Adrenal gland (tissue), 12 donors: Measurements from ENCODE around the gene REM1. TPM values are rescaled to one million over a fixed set of nuclear protein-coding genes. Genes with fewer than 3 reads are reported as not detected.
A peak's percentile ranks its signal among the peaks of the same experiment; 100 is the strongest.
"Not testable (repeated sequence)": the region's sequence is repeated elsewhere in the genome, so short reads cannot be mapped to it uniquely, and the experiment has no call there.

Experiments
- DNase-seq, 7 donors: peaks; one replicate each; pipeline ENCODE4 v3.0.0-alpha.2; 2019 to 2020
- H3K27ac ChIP-seq, 5 donors: fragments of 200-600 bp; sonication (generic) in 4 of 5; 1 replicate in 3 of 5; 2 replicates in 2 of 5; pipeline versions ENCODE4 v1.5.1 to v1.8.0; 2016 to 2020; ENCODE audit warnings: mild to moderate bottlenecking in 1 of 5
- H3K27me3 ChIP-seq: fragments of 200-600 bp; 2 replicates; pipeline ENCODE4 v1.8.0; 2021
- H3K36me3 ChIP-seq, 2 donors: fragments of 200-600 bp; replicated peaks in 1 of 2; 1 replicate in 1 of 2; 2 replicates in 1 of 2; pipeline versions ENCODE4 v1.5.1 to v1.8.0; 2018 to 2022
- H3K4me1 ChIP-seq, 2 donors: fragments of 200-600 bp; replicated peaks in 1 of 2; 1 replicate in 1 of 2; 2 replicates in 1 of 2; pipeline versions ENCODE4 v1.5.1 to v1.8.0; 2018 to 2021
- H3K4me3 ChIP-seq, 4 donors: fragments of 200-600 bp; sonication (generic) in 3 of 4; one replicate each; pipeline ENCODE4 v1.5.1; 2016 to 2018
- H3K9me3 ChIP-seq, 3 donors: fragments of 200-600 bp; sonication (generic) in 1 of 3; replicated peaks in 1 of 3; 1 replicate in 2 of 3; 2 replicates in 1 of 3; pipeline versions ENCODE4 v1.5.1 to v1.8.0; 2016 to 2021
- POLR2A ChIP-seq, 2 donors: fragments of 450-650 bp; IDR thresholded peaks; one replicate each; pipeline ENCODE4 v1.6.1; 2017; ENCODE audit warnings: antibody characterized with exemption in 2 of 2, mild to moderate bottlenecking in 2 of 2, moderate library complexity in 1 of 2
- WGBS, 4 donors: extraction: QIAGEN DNeasy Blood & Tissue Kit in 2 of 4; methylation state at CpG; one replicate each; pipeline versions ENCODE4 v1.1.5 to v1.1.7; 2013 to 2017; 5-methylcytosine and 5-hydroxymethylcytosine counted together
- intact Hi-C, 2 donors: fragments of 100-400 bp; cut with DNase I; formaldehyde crosslinking; loops; one replicate each; pipeline versions ENCODE4 v1.14.1 to v1.15.0; 2022 to 2023
- polyA plus RNA-seq, 3 donors: library from polyadenylated mRNA; stranded (reverse); fragments of 200-250 nt in 2 of 3; fragments of 350-450 nt in 1 of 3; fragmentation: Illumina TruSeq in 1 of 3; extraction: RNeasy Lipid Tissue Mini Kit (QIAGEN cat#74804) in 1 of 3; gene quantifications; one replicate each; pipeline ENCODE4 v1.2.3, GENCODE V29; 2013 to 2014
- total RNA-seq, 9 donors: library from RNA; depleted of rRNA in 4 of 9; stranded (reverse); fragments of >200 nt in 4 of 9; fragments of 120-200 nt in 1 of 9; fragmentation: NEBNext Ultra II Directional in 1 of 9; extraction: Animal tissue kit (Norgen Biotek cat#: 25700) in 1 of 9; gene quantifications; one replicate each; pipeline versions ENCODE4 v1.1.0 to v1.2.4, GENCODE V29; 2013 to 2023
- TF ChIP-seq, protein P1 (sequence below), 6 experiments: fragments of 450-650 bp in 4 of 6; fragments of 200-600 bp in 2 of 6; sonication (generic) in 1 of 6; IDR thresholded peaks; 1 replicate in 5 of 6; 2 replicates in 1 of 6; pipeline versions ENCODE4 v1.5.1 to v1.8.0; 2016 to 2021; ENCODE audit warnings: antibody characterized with exemption in 6 of 6, mild to moderate bottlenecking in 2 of 6, moderate library complexity in 1 of 6
- donor health status: healthy with polysubstance abuse.
- donor health status: Bipolar disorder and iron deficiency.
- donor health status: DM: yes; HTN: yes; CAD: no.
- donor health status: DM: no; HTN: no; CAD: no.
- donor health status: DM: no; HTN: no; CAD: no.
- donor health status: DM: yes; HTN: yes; CAD: no.

Gene REM1
- total and polyA plus RNA-seq, 12 donors = 0.26 to 19.3 (median 2.5) TPM

DNA sequence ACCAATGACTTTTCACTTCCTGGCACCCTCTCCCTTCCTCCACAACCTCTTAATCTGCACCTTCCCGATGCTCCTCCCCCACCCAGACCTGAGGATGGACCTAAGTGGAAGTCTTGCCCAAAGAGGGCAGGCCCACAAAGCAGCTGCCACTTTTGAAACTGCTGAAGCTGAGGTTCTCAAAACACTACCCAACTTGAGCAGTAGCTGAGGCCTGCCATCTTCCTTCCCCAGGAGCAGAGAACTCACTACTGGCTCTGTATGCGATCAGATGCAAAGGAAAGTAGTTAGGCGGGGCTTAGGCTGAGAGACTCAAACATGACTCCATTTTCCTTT, 40.7 kb downstream of the REM1 start:
- no peak for DNase-seq
- 83 to 96% (median 88%) methylated on average over 3 of the region's 3 CpGs for WGBS, 4 donors
- H3K27ac ChIP-seq = peak overlapping the region in 2 of 5 donors; percentile 62 to 81
- H3K27me3 ChIP-seq = no peaks in the 10 kb centered on the region
- H3K36me3 ChIP-seq = no peaks in the 10 kb centered on the region
- no peaks in the 10 kb centered on the region for H3K9me3 ChIP-seq
- H3K4me1 ChIP-seq = peaks cover 17 to 46% of the 10 kb centered on the region in 2 donors
- H3K4me3 ChIP-seq = peak overlapping the region in 1 of 4 donors; percentile 96
- TF ChIP-seq, protein P1, sequence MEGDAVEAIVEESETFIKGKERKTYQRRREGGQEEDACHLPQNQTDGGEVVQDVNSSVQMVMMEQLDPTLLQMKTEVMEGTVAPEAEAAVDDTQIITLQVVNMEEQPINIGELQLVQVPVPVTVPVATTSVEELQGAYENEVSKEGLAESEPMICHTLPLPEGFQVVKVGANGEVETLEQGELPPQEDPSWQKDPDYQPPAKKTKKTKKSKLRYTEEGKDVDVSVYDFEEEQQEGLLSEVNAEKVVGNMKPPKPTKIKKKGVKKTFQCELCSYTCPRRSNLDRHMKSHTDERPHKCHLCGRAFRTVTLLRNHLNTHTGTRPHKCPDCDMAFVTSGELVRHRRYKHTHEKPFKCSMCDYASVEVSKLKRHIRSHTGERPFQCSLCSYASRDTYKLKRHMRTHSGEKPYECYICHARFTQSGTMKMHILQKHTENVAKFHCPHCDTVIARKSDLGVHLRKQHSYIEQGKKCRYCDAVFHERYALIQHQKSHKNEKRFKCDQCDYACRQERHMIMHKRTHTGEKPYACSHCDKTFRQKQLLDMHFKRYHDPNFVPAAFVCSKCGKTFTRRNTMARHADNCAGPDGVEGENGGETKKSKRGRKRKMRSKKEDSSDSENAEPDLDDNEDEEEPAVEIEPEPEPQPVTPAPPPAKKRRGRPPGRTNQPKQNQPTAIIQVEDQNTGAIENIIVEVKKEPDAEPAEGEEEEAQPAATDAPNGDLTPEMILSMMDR (IDR thresholded peaks at IDR 0.05) = no peak
- no peak for TF ChIP-seq POLR2A (IDR thresholded peaks at IDR 0.05)
- intact Hi-C loops = no loop called here

- TF ChIP-seq, protein P1 (IDR thresholded peaks at IDR 0.05) = no peak
- no peak for TF ChIP-seq POLR2A (IDR thresholded peaks at IDR 0.05)
- Histone ChIP-seq H3K9me3 (no peaks in the 10 kb centered on the region), H3K27me3 (no peaks in the 10 kb centered on the region), H3K27ac (peak overlapping the region in 2 of 5 donors; percentile 38 to 62), H3K4me1 (peaks cover 19 to 50% of the 10 kb centered on the region in 2 donors), H3K36me3 (no peaks in the 10 kb centered on the region), H3K4me3 (peak overlapping the region in 1 of 4 donors; percentile 96)
- DNase-seq = no peak
- WGBS, 4 donors = 78 to 90% (median 84%) methylated on average over 4 of the region's 4 CpGs
- intact Hi-C loops = no loop called here
Measured at GRCh38 chr20:31516166-31516565, 41.1 kb downstream of the REM1 start.

DNA sequence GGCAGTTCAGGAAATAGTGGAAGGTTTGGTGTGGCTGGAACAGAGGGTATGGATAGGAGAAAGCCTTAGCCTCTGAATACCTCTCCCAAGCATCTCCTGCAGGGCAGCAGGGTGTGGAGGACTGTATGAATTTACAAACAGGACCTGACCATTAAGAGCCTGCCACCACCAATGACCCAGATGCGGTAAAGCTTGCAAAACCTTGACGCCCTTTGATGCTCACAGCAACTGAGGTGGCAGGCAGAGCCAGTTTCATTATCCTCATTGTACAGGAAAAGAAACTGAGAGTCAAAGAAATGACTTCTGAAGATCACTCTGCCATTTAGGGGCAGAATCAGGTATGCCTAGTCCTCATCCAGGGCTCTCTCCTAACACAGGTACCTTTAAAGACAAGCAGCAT, 41.6 kb downstream of the REM1 start:
- Histone ChIP-seq H3K4me1 (peaks cover 24 to 55% of the 10 kb centered on the region in 2 donors), H3K27me3 (no peaks in the 10 kb centered on the region), H3K36me3 (no peaks in the 10 kb centered on the region), H3K27ac (peak overlapping the region in 2 of 5 donors; percentile 38 to 62), H3K9me3 (no peaks in the 10 kb centered on the region), H3K4me3 (peak overlapping the region in 1 of 4 donors; percentile 96)
- intact Hi-C loops = no loop called here
- WGBS, 4 donors = 71 to 94% (median 85%) methylated on average over 2 of the region's 2 CpGs
- TF ChIP-seq, protein P1 (IDR thresholded peaks at IDR 0.05) = no peak
- no peak for TF ChIP-seq POLR2A (IDR thresholded peaks at IDR 0.05)
- DNase-seq = no peak

DNA sequence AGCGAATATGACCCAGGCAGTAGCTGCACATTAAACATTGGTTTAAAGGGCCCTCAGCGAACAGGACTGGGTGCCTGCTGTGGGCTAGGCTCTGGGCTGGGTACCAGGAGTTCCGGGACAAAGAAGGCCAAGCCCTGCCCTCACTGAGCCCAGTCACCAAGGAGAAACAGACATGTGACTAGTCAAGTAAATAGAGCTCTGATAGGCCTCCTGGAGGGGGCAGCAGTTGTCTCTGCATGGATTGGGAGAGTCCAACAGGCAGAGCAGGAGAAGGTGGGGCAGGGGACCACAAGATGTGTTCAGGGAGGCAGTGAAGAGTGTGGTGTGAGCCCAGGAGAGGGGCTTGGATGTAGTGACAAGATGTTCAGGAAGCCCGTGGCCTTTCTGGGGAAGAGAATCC, 42.3 kb downstream of the REM1 start:
- H3K9me3 ChIP-seq = no peaks in the 10 kb centered on the region
- peak in 1 of 2 donors; percentile 12 for TF ChIP-seq POLR2A (IDR thresholded peaks at IDR 0.05)
- TF ChIP-seq, protein P1 (IDR thresholded peaks at IDR 0.05) = peak in 2 of 6 experiments; percentile 16 to 23
- peak overlapping the region in 2 of 5 donors; percentile 38 to 62 for H3K27ac ChIP-seq
- peaks cover 31 to 62% of the 10 kb centered on the region in 2 donors for H3K4me1 ChIP-seq
- WGBS, 4 donors = 37 to 65% (median 53%) methylated on average over 4 of the region's 4 CpGs
- H3K4me3 ChIP-seq = no peak overlapping the region
- no peaks in the 10 kb centered on the region for H3K36me3 ChIP-seq
- H3K27me3 ChIP-seq = no peaks in the 10 kb centered on the region
- DNase-seq = peak; percentile 53 to 83 (median 77)
- intact Hi-C loops = no loop called here

DNA sequence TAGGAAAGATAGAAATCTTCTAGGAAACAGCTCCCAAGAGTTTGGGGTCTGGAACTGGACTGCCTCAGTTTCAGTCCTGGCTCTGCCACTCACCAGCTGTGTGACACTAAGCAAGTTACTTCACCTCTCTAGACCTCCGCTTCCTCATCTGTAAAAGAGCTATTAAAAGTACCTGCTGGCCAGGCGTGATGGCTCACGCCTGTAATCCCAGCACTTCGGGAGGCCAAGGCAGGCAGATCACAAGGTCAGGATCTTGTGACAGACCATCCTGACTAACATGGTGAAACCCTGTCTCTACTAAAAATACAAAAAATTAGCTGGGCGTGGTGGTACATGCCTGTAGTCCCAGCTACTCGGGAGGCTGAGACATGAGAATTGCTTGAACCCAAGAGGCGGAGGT, 46.2 kb downstream of the REM1 start:
- 41 to 73% (median 56%) methylated on average over 5 to 7 of the region's 7 CpGs for WGBS, 4 donors
- peaks cover 18 to 62% of the 10 kb centered on the region in 2 donors for H3K4me1 ChIP-seq

More for the DNA sequence above, 46.2 kb downstream of the REM1 start:
- H3K9me3 ChIP-seq, H3K4me3 ChIP-seq, H3K27me3 ChIP-seq, intact Hi-C loops, H3K36me3 ChIP-seq: not testable (repeated sequence)
- peak overlapping the region in 3 of 5 donors; percentile 55 to 59 (median 55) for H3K27ac ChIP-seq
- peak in 3 of 7 donors; percentile 39 to 59 (median 59) for DNase-seq
